Measurements from ENCODE around the gene SULT2B1.
A peak's percentile ranks its signal among the peaks of the same experiment; 100 is the strongest.
"Not testable (repeated sequence)": the region's sequence is repeated elsewhere in the genome, so short reads cannot be mapped to it uniquely, and the experiment has no call there.

Gene SULT2B1

DNA sequence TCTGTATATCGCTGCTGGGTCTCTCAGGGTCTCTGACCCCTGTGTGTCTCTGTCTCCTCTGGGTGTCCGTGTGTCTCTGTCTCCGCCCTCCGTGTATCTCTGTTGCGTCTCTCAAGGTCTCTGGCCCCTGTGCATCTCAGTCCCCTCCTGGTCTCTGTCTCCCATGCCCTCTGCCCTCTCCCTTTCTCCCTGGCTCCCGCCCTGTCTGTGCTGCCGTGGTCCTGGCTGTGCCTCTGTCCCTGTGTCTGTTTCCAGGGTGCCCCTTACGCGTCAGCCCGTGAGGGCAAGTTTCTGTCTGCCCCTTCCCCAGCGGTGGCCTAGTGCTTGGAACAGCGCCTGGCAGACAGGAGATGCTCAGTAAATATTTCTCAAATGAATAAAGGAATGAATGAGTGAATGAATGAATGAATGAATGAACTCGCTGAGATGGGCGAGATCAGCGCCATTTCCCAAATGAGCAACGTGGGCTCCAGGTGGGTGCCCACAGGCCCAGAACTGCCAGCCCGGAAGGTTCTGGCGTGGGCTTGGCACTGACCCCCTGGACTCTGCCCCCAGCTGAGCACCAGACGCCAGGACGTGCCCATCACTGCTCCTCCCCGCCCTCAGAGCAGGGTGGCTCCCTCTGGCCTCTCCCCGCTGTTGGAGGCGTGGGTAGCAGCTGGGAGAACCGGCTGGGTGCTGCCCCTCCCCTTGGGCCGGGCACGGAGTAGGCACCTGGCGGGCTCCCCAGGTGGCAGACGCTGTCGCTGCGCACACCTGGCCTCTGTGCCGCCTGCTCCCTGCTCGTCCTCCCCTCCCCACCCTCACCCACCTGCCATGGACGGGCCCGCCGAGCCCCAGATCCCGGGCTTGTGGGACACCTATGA is at the start of gene SULT2B1:
TSS of gene SULT2B1 (plus strand) at position 736 of the 866 bp plus-strand sequence. CDS start at position 817, 81 bp downstream.
- DNase-seq: no peak

DNA sequence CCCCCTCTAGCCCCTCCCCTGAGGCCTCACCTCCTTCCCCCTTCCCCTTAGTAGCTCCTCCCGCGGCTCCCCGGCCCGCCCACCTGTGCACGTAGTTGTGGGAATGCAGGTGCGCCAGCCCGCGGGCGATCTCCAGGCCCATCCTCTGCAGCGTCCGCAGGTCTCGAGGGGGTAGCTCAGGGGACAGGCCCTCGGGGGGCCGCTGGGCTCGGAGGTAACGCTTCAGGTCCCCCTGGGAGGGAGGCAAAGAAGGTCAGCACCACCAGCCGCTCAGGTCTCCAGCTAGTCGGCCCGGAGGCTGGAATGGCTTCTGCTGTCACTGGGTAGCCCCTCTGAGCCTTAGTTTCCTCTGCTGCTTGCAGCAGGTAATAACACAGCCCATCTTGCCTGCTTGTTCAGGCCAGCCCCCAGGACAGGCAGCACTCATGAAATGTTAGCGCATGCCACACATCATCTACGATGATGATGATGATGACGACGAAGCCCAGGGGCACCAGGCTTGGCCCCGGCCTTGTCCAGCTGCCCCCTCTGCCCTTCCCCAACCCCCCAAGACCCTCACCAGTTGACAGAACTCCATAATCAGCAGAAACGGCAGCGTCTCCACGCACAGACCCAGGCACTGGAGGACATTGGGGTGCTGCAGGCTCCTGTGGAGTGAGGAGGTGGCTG is 49.5 kb upstream of the SULT2B1 start:
- DNase-seq: no peak

DNA sequence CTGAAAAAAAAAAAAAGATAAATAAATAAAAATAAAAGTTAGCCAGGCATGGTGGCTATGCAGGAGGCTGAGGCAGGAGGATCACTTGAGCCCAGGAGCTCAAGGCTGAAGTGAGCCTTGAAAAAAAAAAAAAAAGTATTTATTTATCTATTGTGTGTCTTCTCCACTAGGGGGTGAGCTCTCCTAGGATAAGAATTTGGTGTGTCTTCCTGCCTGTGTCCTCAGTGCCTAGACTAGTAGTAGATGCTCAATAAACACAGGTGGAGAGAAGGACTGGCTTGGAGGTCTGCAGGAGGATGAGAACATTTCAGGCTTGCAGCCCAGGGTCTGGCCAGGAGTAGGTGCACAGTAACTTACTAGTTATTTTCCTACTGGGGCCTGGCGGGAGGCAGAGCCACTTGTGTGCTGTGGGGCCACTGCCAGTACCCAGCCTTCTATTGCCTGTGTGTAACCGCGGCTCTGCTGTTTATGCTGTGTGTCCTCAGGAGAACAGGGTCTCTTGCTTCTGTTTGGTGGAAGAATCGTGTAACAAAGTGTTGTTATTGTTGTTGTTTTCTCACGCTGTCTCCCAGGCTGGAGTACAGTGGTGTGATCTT is 45.7 kb upstream of the SULT2B1 start:
- DNase-seq: peak; percentile 16

DNA sequence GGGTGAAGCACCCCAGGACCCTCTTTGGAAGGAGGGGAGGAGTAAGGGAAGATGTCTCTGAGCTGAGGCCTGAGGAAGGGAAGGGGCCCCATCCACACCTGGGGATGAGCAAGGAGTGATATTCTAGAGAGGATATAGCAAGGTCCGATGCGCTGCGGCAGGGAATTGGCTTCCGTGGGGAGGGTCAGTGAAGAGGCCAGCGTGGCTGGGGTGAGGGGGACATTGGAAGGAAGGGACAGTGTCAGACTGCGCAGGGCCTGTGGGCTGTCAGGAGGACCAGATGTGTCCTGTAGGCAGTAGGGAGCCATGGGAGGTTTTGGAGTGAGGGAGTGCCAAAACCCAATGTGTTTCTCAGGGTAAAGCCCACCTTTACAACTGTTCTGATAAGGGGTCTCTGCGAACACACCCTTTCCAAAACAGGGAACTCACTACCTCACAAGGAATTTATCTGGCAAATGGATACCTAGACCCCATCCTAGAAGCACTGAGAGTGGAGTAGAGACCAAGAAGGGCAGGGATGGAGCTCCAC is 44.0 kb upstream of the SULT2B1 start:
- DNase-seq: no peak

DNA sequence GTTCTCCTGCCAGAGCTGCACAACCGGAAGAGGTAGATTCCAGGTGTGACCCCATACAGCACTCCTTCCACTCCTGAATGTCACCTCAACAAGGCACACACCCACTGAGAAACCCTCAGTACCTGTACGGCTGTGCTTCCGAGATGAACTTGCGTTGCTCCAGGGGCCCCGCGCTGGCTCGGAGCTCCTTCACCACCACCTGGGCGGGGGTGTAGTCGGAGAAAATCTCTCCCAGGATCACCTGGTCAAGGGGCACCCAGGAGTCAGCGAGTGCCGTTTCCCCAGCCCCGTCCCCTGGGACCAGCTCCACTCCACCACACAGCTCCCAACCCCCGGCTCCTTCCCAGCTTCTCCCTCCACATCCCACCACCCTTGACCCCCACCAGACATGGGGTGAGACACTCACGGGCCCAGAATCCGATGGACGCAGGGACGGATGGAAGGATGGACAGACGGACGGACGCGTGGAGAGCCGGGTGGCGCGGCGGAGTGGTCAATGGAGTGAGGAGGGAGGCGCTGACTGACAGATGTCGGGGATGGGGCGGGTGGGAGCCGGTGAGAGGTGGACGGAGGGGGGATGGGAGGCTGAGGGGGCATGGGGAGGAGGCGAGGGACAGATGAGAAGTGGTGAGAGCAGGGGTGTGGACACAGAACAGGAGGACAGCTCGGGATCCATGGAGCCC is 43.1 kb upstream of the SULT2B1 start:
- DNase-seq: no peak

DNA sequence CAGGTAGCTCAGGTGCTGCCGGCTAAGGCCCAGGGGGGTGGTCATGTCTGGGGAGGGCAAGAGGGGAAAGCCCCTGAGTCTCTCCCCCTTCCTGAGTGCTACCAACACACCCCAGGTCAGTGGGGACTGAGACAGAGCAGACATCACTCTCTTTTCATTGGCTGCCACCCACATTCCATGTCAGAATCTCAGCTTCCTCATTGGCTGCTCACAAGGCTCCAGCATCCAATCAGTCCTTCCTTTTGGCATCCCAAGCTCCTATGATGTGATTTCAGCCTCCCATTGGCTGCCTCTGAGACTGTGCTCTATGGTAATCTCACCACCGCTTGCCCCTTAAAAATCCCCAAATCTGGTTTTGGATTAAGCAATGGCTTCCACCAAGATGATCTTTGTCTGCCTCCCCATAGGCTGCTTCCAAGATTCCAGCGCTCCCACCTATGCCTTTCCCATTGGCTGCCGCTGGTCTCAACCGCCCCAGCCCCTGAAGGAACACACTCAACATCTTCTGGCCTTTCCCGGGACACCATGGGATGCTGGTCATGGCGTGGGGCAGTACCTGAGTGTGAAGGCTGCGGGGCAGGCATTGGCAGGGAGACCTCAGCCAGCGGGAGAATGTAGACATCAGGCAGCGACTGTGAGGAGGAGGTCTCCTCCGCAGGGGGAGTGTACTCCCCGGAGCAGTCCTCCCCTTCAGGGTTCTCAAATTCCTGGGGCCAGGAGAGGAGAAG is 42.3 kb upstream of the SULT2B1 start:
- peak; percentile 33 for DNase-seq

DNA sequence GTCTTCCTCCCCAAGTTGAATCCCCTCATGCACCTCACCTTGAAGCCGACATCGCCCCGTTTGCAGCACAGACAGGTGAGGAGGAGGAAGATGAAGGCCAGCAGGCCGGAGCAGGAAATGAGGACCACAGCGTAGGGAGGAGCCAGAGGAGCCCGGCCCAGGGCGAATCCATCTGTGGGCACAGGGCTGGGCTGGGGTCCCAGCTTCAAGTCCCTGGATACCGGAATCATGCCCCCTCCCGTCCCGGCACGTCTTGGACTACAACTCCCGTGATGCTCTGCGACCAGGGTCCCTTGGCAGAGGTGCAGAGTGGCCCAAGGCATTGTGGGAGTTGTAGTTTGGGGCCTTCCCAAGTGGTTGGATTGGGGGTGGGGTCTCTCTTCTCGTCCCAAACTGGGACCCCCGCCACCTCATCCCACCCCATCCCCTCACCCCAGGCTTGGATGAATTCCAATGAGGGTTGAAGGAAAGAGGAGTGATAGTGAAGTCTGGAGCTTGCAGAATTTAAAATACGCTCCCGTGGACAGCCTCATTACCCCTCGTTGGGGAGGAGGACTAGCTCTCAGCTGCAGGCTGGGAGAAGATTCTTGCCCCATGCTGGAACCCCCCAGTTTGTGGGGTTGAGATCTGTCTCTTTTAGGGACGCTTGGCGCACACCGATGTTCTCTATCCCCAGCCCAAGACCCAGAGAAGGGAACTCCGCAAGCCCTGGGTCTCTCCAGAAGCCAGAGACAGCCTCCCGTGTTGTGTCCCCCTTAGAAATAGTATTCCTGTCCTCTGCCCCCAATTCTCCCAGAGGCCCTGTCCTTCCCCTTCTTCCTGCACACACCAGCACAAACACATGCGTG is 41.3 kb upstream of the SULT2B1 start:
- peak; percentile 39 for DNase-seq

DNA sequence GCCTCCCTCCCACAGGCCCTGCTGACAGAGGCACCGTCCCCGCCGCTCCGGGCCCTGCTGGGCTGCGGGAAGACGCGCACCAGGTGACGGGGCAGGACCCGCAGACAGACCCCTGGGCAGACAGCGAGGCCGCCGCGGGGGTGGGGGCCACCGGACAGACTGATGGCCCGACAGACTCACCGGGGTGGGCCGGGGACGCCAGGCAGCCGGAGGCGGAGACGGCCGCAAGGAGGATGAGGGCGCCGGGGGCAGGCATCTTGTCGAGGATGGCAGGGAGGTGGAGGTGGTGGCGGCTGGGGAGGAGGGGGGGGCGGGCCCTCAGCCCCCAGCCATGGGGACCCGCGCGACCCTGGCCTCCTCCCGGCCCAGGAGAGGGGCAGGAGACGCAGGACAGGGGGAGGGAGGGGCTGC is 40.6 kb upstream of the SULT2B1 start:
- DNase-seq: no peak

DNA sequence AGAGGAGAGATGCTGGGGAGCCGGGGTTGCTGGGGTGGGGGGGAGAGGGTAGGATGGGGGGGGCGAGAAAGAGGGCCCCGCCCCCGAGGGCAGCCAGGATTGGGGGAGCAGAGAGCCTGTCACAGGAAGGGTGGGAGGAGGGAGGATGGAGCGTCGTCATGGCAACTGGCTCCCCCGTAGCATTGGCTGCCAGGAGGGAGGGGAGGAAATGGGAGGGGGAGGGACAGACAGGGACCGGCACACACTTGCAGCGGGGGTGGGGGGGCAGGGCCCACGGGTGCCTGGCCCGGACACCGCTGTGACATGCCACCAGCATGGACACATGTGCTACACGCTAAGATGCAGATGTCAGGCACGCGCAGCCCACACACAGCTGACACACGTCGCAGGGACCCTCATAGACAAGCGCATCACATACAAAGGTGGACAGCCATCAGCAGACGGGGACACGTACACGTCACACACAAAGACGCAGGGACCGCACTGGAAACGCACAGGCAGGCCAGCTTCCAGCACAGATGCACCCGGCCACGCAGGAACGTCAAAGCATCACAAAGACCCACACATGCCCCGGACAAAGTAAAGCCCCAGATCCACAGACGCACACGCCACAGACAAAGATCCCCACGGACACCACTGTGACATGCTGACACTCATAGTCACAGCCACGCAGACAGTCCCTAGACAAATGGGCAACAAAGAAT is 40.0 kb upstream of the SULT2B1 start, which contains the start of gene LMTK3:
TSS of gene LMTK3 (minus strand) at position 36 of the 704 bp plus-strand sequence. CDS start 259 bp downstream, outside the sequence.
- peak; percentile 30 for DNase-seq

DNA sequence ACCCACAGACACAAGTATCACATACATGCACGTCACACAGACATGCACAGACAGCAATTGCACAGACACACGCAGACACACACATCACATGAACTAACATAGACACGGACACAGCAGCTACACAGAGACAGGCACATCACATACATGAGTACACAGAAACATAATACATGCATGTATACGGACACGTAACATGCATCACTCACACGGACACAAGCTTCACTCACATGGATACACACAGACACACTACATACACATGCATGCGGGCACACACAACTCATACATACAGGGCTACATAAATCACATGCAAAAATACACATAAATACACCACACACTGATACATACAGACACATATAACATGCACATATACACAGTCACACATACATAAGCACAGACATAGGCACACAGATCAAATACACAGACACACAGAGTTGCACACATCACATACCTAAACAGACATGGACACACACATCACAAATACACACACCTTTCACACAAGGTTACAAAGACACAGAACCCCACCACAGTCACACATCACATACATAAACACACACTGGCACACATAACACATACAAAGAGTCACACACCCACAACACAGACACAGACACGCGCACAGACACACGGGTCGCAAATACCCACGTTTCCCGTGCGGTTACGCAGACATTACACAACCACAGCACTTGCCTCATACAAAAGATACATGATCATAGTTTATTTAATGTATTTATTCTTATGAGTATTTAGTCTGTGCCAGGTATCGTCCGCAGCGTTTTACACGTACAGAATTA is 39.3 kb upstream of the SULT2B1 start:
- DNase-seq: no peak

DNA sequence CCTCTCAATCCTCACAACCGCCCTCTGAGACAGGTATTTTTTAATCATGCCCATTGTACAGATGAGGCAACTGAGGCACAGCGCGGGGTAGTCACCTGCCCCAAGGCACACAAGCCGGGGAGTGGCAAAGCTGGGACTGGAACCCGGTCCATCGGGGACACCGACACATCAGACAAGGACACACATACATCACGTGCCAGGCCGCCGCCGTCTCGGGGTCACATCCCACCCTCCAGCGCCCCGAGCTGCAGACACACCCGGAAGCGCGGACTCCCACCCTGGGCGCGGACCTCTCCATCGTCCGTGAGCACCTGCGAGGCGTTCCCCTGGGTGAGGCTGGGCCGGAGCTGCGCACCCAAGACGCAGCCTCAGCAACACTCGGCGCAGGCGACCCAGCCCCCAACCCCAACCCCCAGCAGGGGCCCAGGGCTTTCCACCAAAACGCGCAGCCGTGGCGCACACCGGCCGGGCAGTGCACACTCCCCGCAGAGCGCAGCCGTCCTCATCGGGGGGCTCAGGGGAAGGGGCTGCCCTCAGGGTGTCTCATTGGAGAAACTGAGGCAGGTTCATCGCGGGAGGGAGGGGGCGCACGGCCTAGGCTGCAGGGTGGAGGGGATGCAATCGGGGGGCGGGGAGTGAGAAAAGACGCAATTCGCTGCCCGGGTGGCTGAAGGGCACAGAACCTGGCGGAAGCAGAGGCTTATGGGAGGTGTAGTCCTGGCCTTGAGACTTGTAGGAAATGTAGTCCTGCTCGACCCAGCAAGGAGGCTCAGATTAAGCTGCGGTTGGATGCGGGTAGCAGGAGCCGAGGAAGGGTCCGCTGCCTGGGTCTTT is 38.5 kb upstream of the SULT2B1 start:
- peak; percentile 68 for DNase-seq

DNA sequence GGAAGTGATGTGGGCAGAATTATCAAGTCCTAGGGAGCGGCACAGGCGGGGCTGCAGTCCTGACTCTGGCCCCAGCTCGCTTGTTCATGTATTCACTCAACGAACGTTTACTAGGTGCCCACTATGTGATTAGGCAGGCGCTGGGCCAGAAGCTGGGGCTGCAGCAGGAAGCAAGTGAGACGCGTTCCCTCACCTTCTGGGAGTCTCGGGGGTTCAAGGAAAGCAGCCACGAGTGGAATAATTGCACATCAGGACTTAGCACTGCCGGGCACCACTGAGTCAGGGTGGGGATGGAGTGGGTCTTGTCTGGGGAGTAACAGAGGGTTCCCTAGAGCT is 37.9 kb upstream of the SULT2B1 start:
- DNase-seq: no peak

DNA sequence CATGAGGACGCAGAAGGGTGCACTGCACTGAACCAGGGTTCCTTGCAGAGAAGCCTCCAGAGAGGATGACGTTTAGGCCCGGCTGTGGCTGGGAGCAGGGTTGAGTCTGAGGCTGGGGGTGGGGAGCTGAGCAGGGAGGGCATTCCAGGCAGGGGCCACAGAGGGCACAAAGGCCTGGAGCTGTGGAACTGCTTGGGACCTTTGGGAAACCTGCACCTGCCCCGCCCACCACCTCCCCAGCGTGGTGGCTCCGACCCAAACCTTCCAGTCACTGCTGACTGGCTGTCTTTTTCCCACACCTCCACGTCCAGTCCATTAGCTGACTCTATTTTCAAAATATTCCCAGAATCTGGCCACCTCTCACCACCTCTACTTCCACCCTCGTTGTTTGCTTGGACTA is 35.4 kb upstream of the SULT2B1 start:
- no peak for DNase-seq

DNA sequence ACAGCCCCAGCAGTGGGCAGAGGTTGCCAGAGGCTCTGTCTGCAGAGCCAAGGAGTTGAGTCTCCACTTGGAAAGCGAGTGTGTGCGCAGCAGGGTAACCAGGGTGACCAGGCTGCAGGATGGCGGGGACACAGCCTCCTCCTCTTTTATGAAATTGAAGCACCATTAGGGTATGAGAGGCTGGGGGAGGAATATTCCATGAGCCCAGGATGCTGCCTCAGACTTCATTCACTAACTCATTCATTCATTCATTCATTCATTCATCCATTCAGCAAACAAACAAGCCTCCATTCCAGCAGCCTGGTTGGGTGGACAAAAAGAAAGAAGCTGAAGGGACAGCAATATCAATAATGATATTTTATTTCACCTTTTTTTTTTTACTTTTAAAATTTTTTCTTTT is 33.8 kb upstream of the SULT2B1 start:
- no peak for DNase-seq

DNA sequence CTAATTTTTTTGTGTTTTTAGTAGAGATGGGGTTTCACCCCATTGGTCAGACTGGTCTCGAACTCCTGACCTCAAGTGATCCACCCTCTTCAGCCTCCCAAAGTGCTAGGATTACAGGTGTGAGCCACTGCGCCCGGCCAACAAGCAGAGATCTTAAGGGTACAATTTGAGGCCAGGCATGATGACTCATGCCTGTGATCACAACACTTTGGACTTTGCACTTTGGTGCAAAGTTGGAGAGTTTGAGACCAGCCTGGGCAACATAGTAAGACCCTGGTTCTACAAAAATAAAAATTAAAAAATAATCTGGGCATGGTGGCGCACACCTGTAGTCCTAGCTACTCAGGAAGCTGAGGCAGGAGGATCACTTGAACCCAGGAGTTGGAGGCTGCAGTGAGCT is 32.5 kb upstream of the SULT2B1 start:
- not testable (repeated sequence) for DNase-seq

DNA sequence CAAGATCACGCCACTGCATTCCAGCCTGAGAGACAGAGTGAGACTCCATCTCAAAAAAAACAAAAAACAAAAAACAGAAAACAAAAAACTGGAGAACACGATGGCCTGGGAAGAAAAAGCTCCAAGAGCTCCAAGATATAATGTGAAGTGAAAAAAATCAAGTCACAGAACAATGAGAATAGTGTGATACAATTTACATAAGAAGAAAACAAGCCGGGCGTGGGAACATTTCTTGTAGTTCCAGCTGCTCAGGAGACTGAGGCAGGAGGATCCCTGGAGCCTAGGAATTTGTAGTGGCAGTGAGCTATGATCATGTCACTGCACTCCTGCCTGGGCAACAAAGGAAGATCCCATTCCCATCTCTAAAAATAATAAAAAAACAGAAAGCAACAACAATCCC is 31.8 kb upstream of the SULT2B1 start:
- DNase-seq: no peak

DNA sequence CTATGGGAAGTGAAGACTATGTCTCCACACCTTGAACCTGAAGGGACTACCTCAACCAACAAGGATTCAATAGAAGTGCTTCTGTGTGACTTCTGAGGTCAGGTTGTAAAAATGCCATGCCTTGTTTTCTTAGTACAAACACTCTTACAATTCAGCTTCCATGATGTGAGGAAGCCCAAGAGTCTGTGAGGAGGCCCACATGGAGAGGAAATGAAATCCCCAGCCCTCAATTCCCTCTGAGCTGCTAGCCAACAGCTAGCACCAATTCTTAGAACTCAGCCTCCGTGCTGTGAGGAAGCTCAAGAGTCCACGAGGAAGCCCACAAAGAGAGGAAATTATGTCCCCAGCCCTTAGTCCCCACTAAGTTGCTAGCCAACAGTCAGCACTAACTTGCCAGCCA is 27.8 kb upstream of the SULT2B1 start:
- DNase-seq: no peak

DNA sequence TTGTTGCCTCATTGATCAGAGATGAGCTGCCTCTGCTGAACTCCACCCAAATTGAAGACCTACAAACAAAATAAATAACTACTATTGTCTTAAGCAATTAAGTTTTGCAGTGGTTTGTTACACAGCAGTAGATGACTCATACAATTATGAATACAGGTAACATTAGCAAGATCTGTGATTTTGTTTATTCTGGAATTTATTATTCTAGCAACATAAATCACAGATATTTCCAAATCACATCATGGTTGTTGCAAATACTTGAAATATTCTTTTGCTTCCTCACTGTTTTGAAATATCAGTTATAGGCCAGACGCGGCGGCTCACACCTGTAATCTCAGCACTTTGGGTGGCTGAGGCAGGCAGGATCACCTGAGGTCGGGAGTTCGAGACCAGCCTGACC is 27.2 kb upstream of the SULT2B1 start:
- DNase-seq: no peak

DNA sequence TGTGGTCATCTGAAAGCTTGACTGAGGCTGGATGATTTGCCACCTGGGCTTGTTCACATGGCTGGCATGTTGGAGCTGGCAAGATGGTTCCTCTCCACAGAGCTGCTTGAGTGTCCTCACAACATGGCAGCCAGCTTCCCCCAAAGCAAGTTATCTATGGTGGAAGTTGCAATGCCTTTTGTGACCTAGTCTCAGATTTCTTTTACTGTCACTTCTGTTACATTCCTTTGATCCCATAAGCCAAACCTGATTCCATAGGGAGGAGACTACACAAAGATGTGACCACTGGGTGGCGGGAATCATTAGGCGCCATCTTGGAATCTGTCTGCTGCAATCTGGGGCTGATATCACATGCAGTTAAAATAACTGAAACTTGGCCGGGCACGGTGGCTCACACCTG is 22.8 kb upstream of the SULT2B1 start:
- no peak for DNase-seq

Measured in NCI-H226 (cell line).